ENCODE measurements around the gene PLCD4. TPM values are rescaled to one million over a fixed set of nuclear protein-coding genes. Genes with fewer than 3 reads are reported as not detected.

Gene PLCD4
- total and polyA plus RNA-seq, 11 donors = 0.11 to 1.9 (median 0.34) TPM

DNA sequence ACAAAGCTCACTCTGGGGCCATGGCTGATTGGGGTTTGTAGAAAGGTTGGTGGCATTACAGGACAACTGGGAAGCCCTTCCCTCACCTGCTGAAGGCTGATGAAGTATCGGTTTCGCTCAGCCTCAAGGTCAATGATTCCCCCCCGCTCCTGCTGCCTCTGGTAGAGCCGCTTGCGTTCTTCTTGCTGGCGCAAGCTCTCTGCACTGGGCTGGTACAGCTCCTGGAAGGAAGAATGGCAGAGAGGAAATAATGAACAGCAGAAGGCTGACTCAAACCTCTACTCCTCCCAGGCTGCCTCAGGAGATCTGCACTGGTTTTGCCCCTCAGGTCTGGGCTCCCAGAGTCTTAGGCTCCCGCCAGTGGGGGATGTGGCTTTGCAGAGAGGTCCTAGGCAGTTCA, 57.0 kb downstream of the PLCD4 start:
- WGBS, 4 donors = 93 to 98% (median 97%) methylated on average over 6 to 7 of the region's 7 CpGs
- no peak for ATAC-seq
- intact Hi-C loops (cut with DNase I) = no loop called here

GRCh38 chr2:218671097-218671653, 63.5 kb downstream of the PLCD4 start:
- no peak for TF ChIP-seq POLR2A (IDR thresholded peaks at IDR 0.05)
- TF ChIP-seq, protein P1, sequence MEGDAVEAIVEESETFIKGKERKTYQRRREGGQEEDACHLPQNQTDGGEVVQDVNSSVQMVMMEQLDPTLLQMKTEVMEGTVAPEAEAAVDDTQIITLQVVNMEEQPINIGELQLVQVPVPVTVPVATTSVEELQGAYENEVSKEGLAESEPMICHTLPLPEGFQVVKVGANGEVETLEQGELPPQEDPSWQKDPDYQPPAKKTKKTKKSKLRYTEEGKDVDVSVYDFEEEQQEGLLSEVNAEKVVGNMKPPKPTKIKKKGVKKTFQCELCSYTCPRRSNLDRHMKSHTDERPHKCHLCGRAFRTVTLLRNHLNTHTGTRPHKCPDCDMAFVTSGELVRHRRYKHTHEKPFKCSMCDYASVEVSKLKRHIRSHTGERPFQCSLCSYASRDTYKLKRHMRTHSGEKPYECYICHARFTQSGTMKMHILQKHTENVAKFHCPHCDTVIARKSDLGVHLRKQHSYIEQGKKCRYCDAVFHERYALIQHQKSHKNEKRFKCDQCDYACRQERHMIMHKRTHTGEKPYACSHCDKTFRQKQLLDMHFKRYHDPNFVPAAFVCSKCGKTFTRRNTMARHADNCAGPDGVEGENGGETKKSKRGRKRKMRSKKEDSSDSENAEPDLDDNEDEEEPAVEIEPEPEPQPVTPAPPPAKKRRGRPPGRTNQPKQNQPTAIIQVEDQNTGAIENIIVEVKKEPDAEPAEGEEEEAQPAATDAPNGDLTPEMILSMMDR (IDR thresholded peaks at IDR 0.05) = no peak

More for the DNA sequence above, 57.0 kb downstream of the PLCD4 start:
- DNase-seq = no peak
- TF ChIP-seq POLR2A (IDR thresholded peaks at IDR 0.05) = no peak
- TF ChIP-seq, protein P1 (IDR thresholded peaks at IDR 0.05) = no peak
- Histone ChIP-seq H3K27ac (no peak overlapping the region), H3K9me3 (no peaks in the 10 kb centered on the region), H3K27me3 (no peaks in the 10 kb centered on the region), H3K36me3 (peaks cover 0 to 77% (median 74%) of the 10 kb centered on the region in 9 donors), H3K4me3 (no peak overlapping the region), H3K4me1 (peaks cover 0 to 13% (median 7%) of the 10 kb centered on the region in 12 donors)

DNA sequence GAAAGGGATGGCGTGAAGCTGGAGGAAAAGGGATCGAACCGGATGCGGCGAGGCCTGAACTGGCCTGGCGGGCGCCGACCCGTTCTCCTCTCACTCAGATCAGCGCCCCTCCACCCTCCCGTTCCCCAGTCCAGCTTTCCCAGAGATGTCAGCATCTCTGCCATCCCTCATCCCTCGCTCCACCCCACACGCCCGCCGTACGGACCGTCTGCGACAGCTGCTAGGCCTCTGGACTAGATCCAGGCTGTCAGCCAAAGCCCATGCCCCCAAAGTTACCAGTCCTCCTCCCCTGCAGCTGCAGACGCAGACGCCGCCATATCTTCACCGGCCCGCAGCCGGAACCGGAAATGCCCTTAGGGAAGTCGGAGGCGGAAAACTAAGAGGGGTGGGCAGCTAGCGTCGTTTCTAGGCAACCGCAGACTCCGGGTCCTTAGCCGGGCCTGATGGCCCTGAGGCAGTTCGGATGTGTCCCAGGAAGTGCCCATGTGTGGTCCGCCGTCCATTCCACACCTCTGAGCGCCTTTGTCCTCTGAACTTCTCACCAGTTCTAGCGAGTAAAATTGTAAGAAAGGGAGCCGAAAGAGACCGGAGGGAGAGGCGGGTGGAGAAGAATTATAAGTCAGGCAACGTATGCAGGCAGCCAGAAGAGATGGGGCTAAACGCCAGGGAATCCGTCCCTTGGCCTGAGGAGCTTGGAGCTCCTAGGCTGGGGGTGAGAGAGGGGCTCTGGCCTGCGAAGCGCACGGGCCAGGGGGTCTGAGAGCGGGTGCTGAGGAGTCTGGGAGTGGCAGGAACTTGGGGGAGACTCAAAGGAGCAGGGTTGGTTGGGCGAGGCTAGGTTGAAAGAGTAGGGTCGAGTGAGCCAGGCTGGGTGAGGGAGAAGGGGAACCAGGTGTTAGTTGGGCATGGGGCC, 64.2 kb downstream of the PLCD4 start, which contains the start of the genes RNF25 and STK36:
RNF25 (minus strand) TSS at position 349 of the 913 bp plus-strand sequence; CDS start at position 317, 32 bp downstream.
STK36 (plus strand) TSS at position 433 of the 913 bp plus-strand sequence. CDS start 744 bp downstream, outside the sequence.
- ATAC-seq (peak; percentile 96 to 99 (median 98)), DNase-seq (peak; percentile 87 to 91 (median 89))
- peak within 1 kb of the TSS; percentile 75 to 97 (median 90) for H3K4me3 ChIP-seq
- peak within 1 kb of the TSS; percentile 14 to 87 (median 82) for H3K27ac ChIP-seq
- H3K4me1 ChIP-seq = peaks cover 0 to 21% (median 14%) of the 10 kb centered on the region in 12 donors
- no peaks in the 10 kb centered on the region for H3K9me3 ChIP-seq
- intact Hi-C loops (cut with DNase I) = loop anchor here in 3 of 10 donors (1.0 to 5.0 kb wide), 3 partner anchors 13 to 265 kb away; partner anchors contain the start of genes BCS1L (in 1 of the 3) and ZNF142 (in 1 of the 3)
- TF ChIP-seq, protein P1 (IDR thresholded peaks at IDR 0.05) = no peak
- peak in 1 of 2 donors; percentile 78 for TF ChIP-seq POLR2A (IDR thresholded peaks at IDR 0.05)
- 0 to 1% (median 1%) methylated on average over 46 to 49 of the region's 49 CpGs for WGBS, 4 donors
- peaks cover 0 to 43% (median 36%) of the 10 kb centered on the region in 9 donors for H3K36me3 ChIP-seq
- H3K27me3 ChIP-seq = no peaks in the 10 kb centered on the region

More at GRCh38 chr2:218671097-218671653, 63.5 kb downstream of the PLCD4 start:
- ATAC-seq (no peak), DNase-seq (no peak)
- intact Hi-C loops (cut with DNase I) = loop anchor here in 1 of 10 donors (5.0 kb wide), 1 partner anchor 264 kb away; no protein-coding TSS in a partner anchor
- peak overlapping the region; percentile 75 to 97 (median 90) for H3K4me3 ChIP-seq
- no peaks in the 10 kb centered on the region for H3K27me3 ChIP-seq
- H3K36me3 ChIP-seq = peaks cover 0 to 45% (median 39%) of the 10 kb centered on the region in 9 donors
- WGBS, 4 donors = 43 to 46% (median 45%) methylated on average over 12 of the region's 12 CpGs
- peak overlapping the region; percentile 14 to 87 (median 82) for H3K27ac ChIP-seq
- H3K9me3 ChIP-seq = no peaks in the 10 kb centered on the region
- peaks cover 0 to 21% (median 14%) of the 10 kb centered on the region in 12 donors for H3K4me1 ChIP-seq
